Measurements from ENCODE around the gene PAPSS1. TPM values are rescaled to one million over a fixed set of nuclear protein-coding genes. Genes with fewer than 3 reads are reported as not detected.

Gene PAPSS1
- total and polyA plus RNA-seq, 9 of the 15 experiments (the other 6 are each of a cell fraction or from before 2014, with no cell fraction given), result 21.1 to 53.9 (median 41.9) TPM

DNA sequence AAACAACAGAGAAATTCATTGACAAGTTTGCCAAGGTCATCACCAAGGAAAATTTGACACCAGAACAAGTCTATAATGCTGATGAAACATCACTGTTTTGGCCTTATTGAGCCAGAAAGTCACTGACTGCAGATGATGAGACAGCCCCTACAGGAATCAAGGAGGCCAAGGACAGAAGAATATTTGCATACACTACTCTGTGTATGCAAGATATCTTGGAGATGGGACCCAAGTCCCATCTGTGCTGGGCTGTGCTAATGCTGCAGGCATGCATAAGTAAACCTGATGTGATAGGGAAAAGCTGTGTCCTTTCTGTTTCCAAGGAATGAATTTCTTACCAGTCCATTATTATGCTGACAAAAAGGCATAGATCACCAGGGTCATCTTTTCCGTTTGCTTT lies 126.8 kb downstream of the PAPSS1 start:
- no peak overlapping the region for H3K9ac ChIP-seq (ENCODE audit: insufficient read depth in 1 of 2, low read depth in 2 of 2, low read length in 2 of 2)
- ChIA-PET POLR2A (interaction anchor here (0.7 kb wide), 1 partner anchor 14 kb away, joined by 3 read pairs; no protein-coding TSS in a partner anchor), CTCF (ENCODE audit: low intra/inter-chr PET ratio) (no interaction called here)
- 7% methylated on average over 1 of the region's 1 CpG for WGBS (ENCODE audit: insufficient coverage, low coverage, missing lambda C conversion rate)
- no peak overlapping the region for H3K27ac ChIP-seq (ENCODE audit: extremely low read depth, low read depth, low read length)
- no peaks in the 10 kb centered on the region; a peak in 2 of 5 replicates for H3K4me1 ChIP-seq (replicated peaks in 1 of 2; ENCODE audit: control insufficient read depth in 2 of 2, insufficient read depth in 2 of 2, low read length in 2 of 2)
- no TSS peak for BruUV-seq (replicated peaks)
- TF ChIP-seq CBFA2T2 (conservative IDR thresholded peaks at IDR 0.05), result no peak
- TF ChIP-seq ZNF140 (CRISPR knock-in tag; IDR thresholded peaks at IDR 0.05), result no peak
- TF ChIP-seq LCOR (CRISPR knock-in tag; IDR thresholded peaks at IDR 0.05), result no peak
- TF ChIP-seq, protein P1, sequence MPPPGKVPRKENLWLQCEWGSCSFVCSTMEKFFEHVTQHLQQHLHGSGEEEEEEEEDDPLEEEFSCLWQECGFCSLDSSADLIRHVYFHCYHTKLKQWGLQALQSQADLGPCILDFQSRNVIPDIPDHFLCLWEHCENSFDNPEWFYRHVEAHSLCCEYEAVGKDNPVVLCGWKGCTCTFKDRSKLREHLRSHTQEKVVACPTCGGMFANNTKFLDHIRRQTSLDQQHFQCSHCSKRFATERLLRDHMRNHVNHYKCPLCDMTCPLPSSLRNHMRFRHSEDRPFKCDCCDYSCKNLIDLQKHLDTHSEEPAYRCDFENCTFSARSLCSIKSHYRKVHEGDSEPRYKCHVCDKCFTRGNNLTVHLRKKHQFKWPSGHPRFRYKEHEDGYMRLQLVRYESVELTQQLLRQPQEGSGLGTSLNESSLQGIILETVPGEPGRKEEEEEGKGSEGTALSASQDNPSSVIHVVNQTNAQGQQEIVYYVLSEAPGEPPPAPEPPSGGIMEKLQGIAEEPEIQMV (tag; conservative IDR thresholded peaks at IDR 0.05; ENCODE audit: low read depth), result no peak
- TF ChIP-seq SIRT6 (IDR thresholded peaks at IDR 0.05; ENCODE audit: low read depth, low read length), result no peak
- TF ChIP-seq PML (IDR thresholded peaks at IDR 0.05; ENCODE audit: low read length), result no peak
- H3K4me3 ChIP-seq, result no peak overlapping the region
- in situ Hi-C loops (cut with MboI) (no loop called here), intact Hi-C loops (cut with micrococcal nuclease) (no loop called here)
- ATAC-seq (no peak), FAIRE-seq (no peak), DNase-seq (ENCODE audit: extremely low read depth in 1 of 4, low spot score in 3 of 4) (no peak)
- no peaks in the 10 kb centered on the region for H3K9me1 ChIP-seq (ENCODE audit: control insufficient read depth, insufficient read depth, low read length)
- no peak overlapping the region for H3K4me2 ChIP-seq (ENCODE audit: insufficient read depth, low read length)
- H4K20me1 ChIP-seq (replicated peaks; ENCODE audit: control insufficient read depth, insufficient read depth, low read length), result no peaks in the 10 kb centered on the region
- no peaks in the 10 kb centered on the region; the same call in 1 of the 2 replicates for H3K9me3 ChIP-seq (replicated peaks; ENCODE audit: control insufficient read depth, insufficient read depth, low read depth, low read length)
- H3K27me3 ChIP-seq (ENCODE audit: control insufficient read depth in 2 of 2, insufficient read depth in 2 of 2, low read length in 2 of 2), result no peaks in the 10 kb centered on the region
- no peaks in the 10 kb centered on the region for H3K36me3 ChIP-seq (ENCODE audit: control insufficient read depth, insufficient read depth, low read length)
- peak overlapping the region; percentile 9; the same call in 1 of the 2 replicates for H2AFZ ChIP-seq (ENCODE audit: low read depth, low read length)
- H3K79me2 ChIP-seq (ENCODE audit: control insufficient read depth, insufficient read depth, low read length), result no peaks in the 10 kb centered on the region

Measured in K562 (cell line).